GM12878 (cell line): ENCODE results near the gene CTCFL. TPM values are rescaled to one million over a fixed set of nuclear protein-coding genes. Genes with fewer than 3 reads are reported as not detected.
A peak's percentile ranks its signal among the peaks of the same experiment; 100 is the strongest.

Experiments
- ATAC-seq: fragments of 200-7000 bp; cut with Tn5 transposase; 3 replicates; pipeline ENCODE4 v1.9.1; 2020; ENCODE audit warnings: mild to moderate bottlenecking, moderate library complexity
- BruUV-seq: library from RNA; stranded (reverse); fragments of 400-500 nt; replicated peaks from 2 replicates; lab custom pipeline; 2021; lab: Mats Ljungman, UMichigan
- CTCF ChIA-PET: fragments of 300-600 bp; sonication (Branson Sonifier 250); formaldehyde crosslinking; extraction: SDS; loops from one replicate; lab custom pipeline; 2021; ENCODE audit warnings: inconsistent platforms; lab: Yijun Ruan, JAX
- POLR2A ChIA-PET: fragments of 350-600 bp; formaldehyde crosslinking; extraction: SDS; loops from one replicate; lab custom pipeline; 2021; ENCODE audit warnings: inconsistent platforms; lab: Charles Lee
- RAD21 ChIA-PET: fragments of 300-600 bp; sonication (Branson Sonifier 250); formaldehyde crosslinking; loops from one replicate; lab custom pipeline; 2023; ENCODE audit warnings: antibody characterized with exemption; ENCODE audit not compliant: unreplicated experiment; lab: Charles Lee
- SMC1A ChIA-PET: fragments of 300-600 bp; sonication (Branson Sonifier 250); formaldehyde crosslinking; loops from one replicate; lab custom pipeline; 2023; ENCODE audit not compliant: unreplicated experiment, uncharacterized antibody; lab: Charles Lee
- DNase-seq: peaks from one replicate; pipeline ENCODE4 v3.0.0-alpha.2; 2011; ENCODE audit warnings: low read depth, low spot score
- FAIRE-seq: peaks from 3 replicates; lab custom pipeline; 2011; peaks lifted over from hg19 to GRCh38; lab: Jason Lieb, UNC
- H2AFZ ChIP-seq: 2 replicates; pipeline ENCODE4 v1.6.0; 2011; ENCODE audit warnings: low read depth, low read length, control low read depth; ENCODE audit not compliant: control insufficient read depth
- H3K27ac ChIP-seq: 2 replicates; pipeline ENCODE4 v1.5.1; 2011; ENCODE audit warnings: control low read depth; ENCODE audit not compliant: control insufficient read depth, insufficient read depth
- H3K27me3 ChIP-seq, 2 experiments: replicated peaks in 1 of 2; 2 replicates each; pipeline versions ENCODE4 v1.6.0 to v1.6.1; 2011; ENCODE audit warnings: low read length in 1 of 2; ENCODE audit not compliant: control insufficient read depth in 2 of 2, insufficient read depth in 2 of 2
- H3K36me3 ChIP-seq, 2 experiments: 2 replicates each; pipeline ENCODE4 v1.5.1; 2011; ENCODE audit warnings: low read length in 1 of 2; ENCODE audit not compliant: control insufficient read depth in 2 of 2, insufficient read depth in 2 of 2
- H3K4me1 ChIP-seq: 2 replicates; pipeline ENCODE4 v1.6.1; 2011; ENCODE audit warnings: mild to moderate bottlenecking, low read length, moderate library complexity, mixed read lengths; ENCODE audit not compliant: control insufficient read depth, insufficient read depth
- H3K4me2 ChIP-seq: 2 replicates; pipeline ENCODE4 v1.6.0; 2011; ENCODE audit warnings: control low read depth; ENCODE audit not compliant: control insufficient read depth, insufficient read depth
- H3K4me3 ChIP-seq: fragments of 200-600 bp; sonication (generic); 2 replicates; pipeline ENCODE4 v1.5.1; 2016
- H3K79me2 ChIP-seq: 2 replicates; pipeline ENCODE4 v1.6.0; 2011; ENCODE audit warnings: low read length; ENCODE audit not compliant: control insufficient read depth, insufficient read depth
- H3K9ac ChIP-seq: 2 replicates; pipeline ENCODE4 v1.8.0; 2011; ENCODE audit warnings: low read length, control low read depth, mixed read lengths; ENCODE audit not compliant: control insufficient read depth, insufficient read depth
- H3K9me3 ChIP-seq: replicated peaks from 3 replicates; pipeline ENCODE4 v1.5.1; 2011; ENCODE audit warnings: mild to moderate bottlenecking, low read length; ENCODE audit not compliant: control insufficient read depth, insufficient read depth
- H4K20me1 ChIP-seq: 2 replicates; pipeline ENCODE4 v1.6.0; 2011; ENCODE audit not compliant: control insufficient read depth, insufficient read depth
- BCLAF1 ChIP-seq: fragments of 450-650 bp; IDR thresholded peaks from 2 replicates; pipeline ENCODE4 v1.6.1; 2017; ENCODE audit warnings: antibody characterized with exemption, mild to moderate bottlenecking, moderate library complexity
- CBX5 ChIP-seq: sonication (generic); IDR thresholded peaks from 2 replicates; pipeline ENCODE4 v1.6.1; 2016; ENCODE audit warnings: low read depth, moderate library complexity, mild to moderate bottlenecking, inconsistent platforms
- CHD1 ChIP-seq: IDR thresholded peaks from 2 replicates; pipeline ENCODE4 v1.6.1; 2012; ENCODE audit warnings: low read depth, low read length, improper control_type of control experiment
- ELK1 ChIP-seq: IDR thresholded peaks from 2 replicates; pipeline ENCODE4 v1.6.1; 2012; ENCODE audit warnings: low read depth, low read length, improper control_type of control experiment
- MLLT1 ChIP-seq: fragments of 450-650 bp; IDR thresholded peaks from 2 replicates; pipeline ENCODE4 v1.6.1; 2016; ENCODE audit warnings: mild to moderate bottlenecking
- NBN ChIP-seq: fragments of 450-650 bp; IDR thresholded peaks from 2 replicates; pipeline ENCODE4 v1.6.1; 2016
- SUZ12 ChIP-seq: fragments of 200-600 bp; sonication (generic); IDR thresholded peaks from one replicate; pipeline ENCODE4 v1.6.1; 2018; ENCODE audit warnings: antibody characterized with exemption, mild to moderate bottlenecking; ENCODE audit not compliant: unreplicated experiment
- ZNF207 ChIP-seq: fragments of 450-650 bp; IDR thresholded peaks from 2 replicates; pipeline ENCODE4 v1.6.1; 2014; ENCODE audit warnings: antibody characterized with exemption, mild to moderate bottlenecking, borderline replicate concordance
- ZNF274 ChIP-seq: IDR thresholded peaks from one replicate; pipeline ENCODE4 v1.8.0; 2011; ENCODE audit not compliant: insufficient read length, insufficient read depth
- WGBS: methylation state at CpG from one replicate; pipeline ENCODE4 v1.1.6; 2016; ENCODE audit warnings: low lambda C conversion rate; ENCODE audit not compliant: insufficient replicate concordance, insufficient coverage; ENCODE audit errors: missing lambda C conversion rate; 5-methylcytosine and 5-hydroxymethylcytosine counted together
- in situ Hi-C: fragments of 300-500 bp; cut with MboI; formaldehyde crosslinking; loops from 9 replicates; pipeline ENCODE4 v1.14.3; 2018; ENCODE audit warnings: mixed read lengths
- intact Hi-C: fragments of 100-400 bp; cut with micrococcal nuclease; formaldehyde crosslinking; loops from one replicate; pipeline ENCODE4 v1.14.2; 2022; ENCODE audit not compliant: unreplicated experiment
- polyA plus RNA-seq, 11 experiments: library from polyadenylated mRNA; depleted of rRNA in 4 of 11; unstranded in 6 of 11; stranded (reverse) in 5 of 11; fragments of >200 nt; fragmentation: Nextera tagmentation in 4 of 11; fragmentation: Illumina TruSeq in 1 of 11; extraction: Ambion mirVana in 4 of 11; extraction: Trizol in 1 of 11; gene quantifications; 1 replicate in 1 of 11; 2 replicates in 10 of 11; pipeline versions ENCODE4 v1.2.1 to v1.2.3, GENCODE V29; 2011 to 2016; ENCODE audit warnings: inconsistent platforms in 2 of 11, missing spikeins in 2 of 11, low read depth in 1 of 11
- total RNA-seq, 4 experiments: library from RNA; depleted of rRNA in 3 of 4; stranded (reverse); fragments of >200 nt in 3 of 4; fragmentation: Illumina TruSeq in 1 of 4; extraction: Trizol in 1 of 4; gene quantifications; 2 replicates each; pipeline versions ENCODE4 v1.2.1 to v1.2.3, GENCODE V29; 2013 to 2021

CTCFL gene
- total and polyA plus RNA-seq, 10 of the 15 experiments (the other 5 are each of a cell fraction or from before 2014, with no cell fraction given), result 0.06 to 0.20 (median 0.11) TPM; not detected in 4

- TF ChIP-seq MLLT1 (0 out of 2 replicates have a peak, but pooled peaks have one; percentile 70), ZNF274 (no peak), ELK1 (no peak)
Measured at GRCh38 chr20:57483287-57484050, 41.5 kb downstream of the CTCFL start (continued).

GRCh38 chr20:57482796-57483195, 42.1 kb downstream of the CTCFL start:
- peak overlapping the region; percentile 63 for H2AFZ ChIP-seq
- ChIA-PET RAD21 (interaction anchor here (0.9 to 4.0 kb wide), 9 partner anchors 10 to 137 kb away, joined by 3 to 52 read pairs (median 10); partner anchors contain the start of genes RBM38 and ZBP1), CTCF (interaction anchor here (0.6 to 3.5 kb wide), 8 partner anchors 10 to 171 kb away, joined by 3 to 12 read pairs (median 5); no protein-coding TSS in a partner anchor), POLR2A (interaction anchor here (1.0 to 3.8 kb wide), 9 partner anchors 9 to 92 kb away, joined by 3 to 35 read pairs (median 5); partner anchors contain the start of gene RBM38), SMC1A (interaction anchor here (0.7 to 3.9 kb wide), 10 partner anchors 10 to 101 kb away, joined by 3 to 49 read pairs (median 9); no protein-coding TSS in a partner anchor)
- no peak for TF ChIP-seq BCLAF1
- no peak for TF ChIP-seq SUZ12
- no peak for TF ChIP-seq ZNF207
- no peak for TF ChIP-seq NBN
- TF ChIP-seq CHD1, result no peak
- 0 out of 2 replicates have a peak, but pooled peaks have one; percentile 6 for TF ChIP-seq CBX5
- in situ Hi-C loops (loop anchor here (5.0 kb wide), 1 partner anchor 80 kb away; no protein-coding TSS in a partner anchor), intact Hi-C loops (loop anchor here (1.0 to 2.0 kb wide), 3 partner anchors 50 to 94 kb away; no protein-coding TSS in a partner anchor)
- WGBS, result 61% methylated on average over 6 of the region's 6 CpGs
- no peaks in the 10 kb centered on the region for H3K36me3 ChIP-seq
- H3K4me3 ChIP-seq, result no peak overlapping the region
- H3K9me3 ChIP-seq, result peaks cover 2% of the 10 kb centered on the region; the same call in 2 of the 3 replicates
- H3K9ac ChIP-seq, result peak overlapping the region; percentile 58
- TSS peak; percentile 91 for BruUV-seq
- peak overlapping the region; percentile 93 for H3K27ac ChIP-seq
- H3K27me3 ChIP-seq, result no peaks in the 10 kb centered on the region
- peak overlapping the region; percentile 55; the same call in 1 of the 2 replicates for H3K4me2 ChIP-seq
- ATAC-seq (no peak), FAIRE-seq (no peak), DNase-seq (no peak)
- H3K79me2 ChIP-seq, result no peaks in the 10 kb centered on the region
- H4K20me1 ChIP-seq, result no peaks in the 10 kb centered on the region
- peaks cover 39% of the 10 kb centered on the region for H3K4me1 ChIP-seq
